Liver (tissue), 2 donors: Measurements from ENCODE around the gene KIF21A.

Source experiments
- YY1 ChIP-seq: IDR thresholded peaks from 2 replicates; pipeline ENCODE4 v1.6.1; 2016; ENCODE audit warnings: antibody characterized with exemption, mild to moderate bottlenecking
- TF ChIP-seq, protein P1 (sequence below): fragments of 150-350 bp; IDR thresholded peaks from 2 replicates; pipeline ENCODE4 v1.5.1; 2017; ENCODE audit warnings: improper control_type of control experiment, low read depth, low read length; ENCODE audit not compliant: missing input control
- TF ChIP-seq, protein P2 (sequence below): IDR thresholded peaks from 2 replicates; pipeline ENCODE4 v1.6.1; 2016; ENCODE audit warnings: antibody characterized with exemption
- donor health status: healthy.

DNA sequence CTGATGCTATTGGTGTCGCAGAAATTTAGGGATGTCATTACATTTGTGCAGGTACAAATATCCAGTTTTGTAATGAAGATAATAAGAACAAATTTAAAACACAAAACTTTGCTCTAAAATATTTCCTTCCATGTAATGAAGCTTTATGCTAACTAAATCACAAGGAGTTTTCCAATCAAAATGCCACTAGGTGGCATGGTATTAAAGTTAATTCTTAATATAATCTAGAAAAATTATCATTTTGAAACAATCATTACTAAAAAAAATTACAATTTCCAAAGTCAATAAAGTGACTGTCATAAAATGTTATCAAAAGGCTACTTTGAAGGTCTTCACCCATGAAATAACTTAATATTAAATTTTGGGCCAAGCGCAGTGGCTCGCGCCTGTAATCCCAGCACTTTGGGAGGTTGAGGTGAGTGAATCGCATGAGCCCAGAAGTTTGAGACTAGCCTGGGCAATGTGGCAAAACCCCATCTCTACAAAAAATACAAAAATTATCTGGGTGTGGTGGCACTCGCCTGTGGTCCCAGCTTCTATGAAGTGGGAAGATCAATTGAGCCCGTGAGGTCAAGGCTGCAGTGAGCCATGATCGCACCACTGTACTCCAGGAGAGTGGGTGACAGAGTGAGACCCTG lies 77.4 kb downstream of the KIF21A start:
- TF ChIP-seq, protein P1, sequence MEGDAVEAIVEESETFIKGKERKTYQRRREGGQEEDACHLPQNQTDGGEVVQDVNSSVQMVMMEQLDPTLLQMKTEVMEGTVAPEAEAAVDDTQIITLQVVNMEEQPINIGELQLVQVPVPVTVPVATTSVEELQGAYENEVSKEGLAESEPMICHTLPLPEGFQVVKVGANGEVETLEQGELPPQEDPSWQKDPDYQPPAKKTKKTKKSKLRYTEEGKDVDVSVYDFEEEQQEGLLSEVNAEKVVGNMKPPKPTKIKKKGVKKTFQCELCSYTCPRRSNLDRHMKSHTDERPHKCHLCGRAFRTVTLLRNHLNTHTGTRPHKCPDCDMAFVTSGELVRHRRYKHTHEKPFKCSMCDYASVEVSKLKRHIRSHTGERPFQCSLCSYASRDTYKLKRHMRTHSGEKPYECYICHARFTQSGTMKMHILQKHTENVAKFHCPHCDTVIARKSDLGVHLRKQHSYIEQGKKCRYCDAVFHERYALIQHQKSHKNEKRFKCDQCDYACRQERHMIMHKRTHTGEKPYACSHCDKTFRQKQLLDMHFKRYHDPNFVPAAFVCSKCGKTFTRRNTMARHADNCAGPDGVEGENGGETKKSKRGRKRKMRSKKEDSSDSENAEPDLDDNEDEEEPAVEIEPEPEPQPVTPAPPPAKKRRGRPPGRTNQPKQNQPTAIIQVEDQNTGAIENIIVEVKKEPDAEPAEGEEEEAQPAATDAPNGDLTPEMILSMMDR = peak; percentile 6
- no peak for TF ChIP-seq YY1
- TF ChIP-seq, protein P2, sequence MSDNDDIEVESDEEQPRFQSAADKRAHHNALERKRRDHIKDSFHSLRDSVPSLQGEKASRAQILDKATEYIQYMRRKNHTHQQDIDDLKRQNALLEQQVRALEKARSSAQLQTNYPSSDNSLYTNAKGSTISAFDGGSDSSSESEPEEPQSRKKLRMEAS = no peak
